ENCODE data around the gene UNC5B. TPM values are rescaled to one million over a fixed set of nuclear protein-coding genes. Genes with fewer than 3 reads are reported as not detected.

Gene UNC5B
- total and polyA plus RNA-seq, 7 donors, result 1.4 to 12.7 (median 1.8) TPM

GRCh38 chr10:71347587-71348395, 135.4 kb downstream of the UNC5B start:
- Histone ChIP-seq H3K27ac (no peak overlapping the region), H3K36me3 (peaks cover 0 to 12% (median 0%) of the 10 kb centered on the region in 4 donors), H3K27me3 (no peaks in the 10 kb centered on the region), H3K9me3 (no peaks in the 10 kb centered on the region), H3K4me1 (peaks cover 0 to 4% (median 0%) of the 10 kb centered on the region in 4 donors), H3K4me3 (no peak overlapping the region)
- DNase-seq, result no peak
- TF ChIP-seq, protein P1, sequence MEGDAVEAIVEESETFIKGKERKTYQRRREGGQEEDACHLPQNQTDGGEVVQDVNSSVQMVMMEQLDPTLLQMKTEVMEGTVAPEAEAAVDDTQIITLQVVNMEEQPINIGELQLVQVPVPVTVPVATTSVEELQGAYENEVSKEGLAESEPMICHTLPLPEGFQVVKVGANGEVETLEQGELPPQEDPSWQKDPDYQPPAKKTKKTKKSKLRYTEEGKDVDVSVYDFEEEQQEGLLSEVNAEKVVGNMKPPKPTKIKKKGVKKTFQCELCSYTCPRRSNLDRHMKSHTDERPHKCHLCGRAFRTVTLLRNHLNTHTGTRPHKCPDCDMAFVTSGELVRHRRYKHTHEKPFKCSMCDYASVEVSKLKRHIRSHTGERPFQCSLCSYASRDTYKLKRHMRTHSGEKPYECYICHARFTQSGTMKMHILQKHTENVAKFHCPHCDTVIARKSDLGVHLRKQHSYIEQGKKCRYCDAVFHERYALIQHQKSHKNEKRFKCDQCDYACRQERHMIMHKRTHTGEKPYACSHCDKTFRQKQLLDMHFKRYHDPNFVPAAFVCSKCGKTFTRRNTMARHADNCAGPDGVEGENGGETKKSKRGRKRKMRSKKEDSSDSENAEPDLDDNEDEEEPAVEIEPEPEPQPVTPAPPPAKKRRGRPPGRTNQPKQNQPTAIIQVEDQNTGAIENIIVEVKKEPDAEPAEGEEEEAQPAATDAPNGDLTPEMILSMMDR (IDR thresholded peaks at IDR 0.05), result no peak
- TF ChIP-seq POLR2A (IDR thresholded peaks at IDR 0.05), result no peak
- no peak for TF ChIP-seq POLR2AphosphoS5 (IDR thresholded peaks at IDR 0.05)
- no peak for TF ChIP-seq EP300 (IDR thresholded peaks at IDR 0.05)
- intact Hi-C loops (cut with DNase I), result no loop called here
- WGBS, 2 donors, result 42 to 78% methylated on average over 14 of the region's 14 CpGs

DNA sequence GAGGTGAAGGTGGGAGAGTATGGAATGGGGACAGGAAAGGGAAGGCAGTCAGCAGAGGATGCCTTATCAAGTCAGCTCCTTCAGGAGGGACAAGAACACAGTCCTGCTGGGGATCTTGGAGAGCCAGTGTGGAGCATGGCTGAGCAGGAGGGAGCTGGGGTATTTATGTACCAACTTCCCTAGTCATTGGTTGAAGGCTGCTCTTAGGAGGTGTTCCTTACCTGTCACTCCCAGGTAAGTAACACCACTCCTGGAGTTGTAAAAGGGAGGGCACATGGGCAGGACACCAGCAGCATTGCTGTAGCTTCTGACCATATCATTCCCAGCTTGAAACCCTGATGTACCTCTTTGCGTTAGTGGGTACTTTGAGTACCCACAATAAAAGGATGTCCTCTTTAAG, 136.5 kb downstream of the UNC5B start:
- H3K36me3 ChIP-seq, result peaks cover 0 to 21% (median 0%) of the 10 kb centered on the region in 4 donors
- no peaks in the 10 kb centered on the region for H3K9me3 ChIP-seq
- TF ChIP-seq, protein P1 (IDR thresholded peaks at IDR 0.05), result no peak
- no peak for TF ChIP-seq POLR2AphosphoS5 (IDR thresholded peaks at IDR 0.05)
- no peak for TF ChIP-seq POLR2A (IDR thresholded peaks at IDR 0.05)
- TF ChIP-seq EP300 (IDR thresholded peaks at IDR 0.05), result no peak
- no peaks in the 10 kb centered on the region for H3K4me1 ChIP-seq
- DNase-seq, result no peak
- H3K4me3 ChIP-seq, result no peak overlapping the region
- intact Hi-C loops (cut with DNase I), result no loop called here
- H3K27ac ChIP-seq, result no peak overlapping the region
- 96 to 97% methylated on average over 1 of the region's 1 CpG for WGBS, 2 donors
- no peaks in the 10 kb centered on the region for H3K27me3 ChIP-seq

DNA sequence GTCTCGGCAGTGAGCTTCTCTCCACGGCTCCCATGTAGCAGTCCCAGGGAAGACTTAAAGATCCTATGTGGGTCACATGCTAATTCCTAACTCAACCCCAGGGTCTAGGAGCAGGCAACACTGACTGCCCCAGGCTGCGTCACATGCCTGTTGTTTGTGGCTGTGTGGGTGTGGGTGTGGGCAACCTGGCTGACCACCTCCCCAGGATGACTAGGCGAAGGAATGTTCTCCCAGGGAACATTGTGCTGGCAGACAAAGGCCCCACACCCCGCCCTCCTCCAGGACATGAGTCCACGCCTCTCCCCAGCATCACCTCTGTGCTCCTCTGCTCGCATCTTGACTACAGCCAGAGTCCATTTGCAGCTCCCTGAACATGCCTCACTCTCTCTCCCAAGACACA, 137.0 kb downstream of the UNC5B start:
- 93 to 95% methylated on average over 7 of the region's 7 CpGs for WGBS, 2 donors
- Histone ChIP-seq H3K27ac (no peak overlapping the region), H3K4me1 (no peaks in the 10 kb centered on the region), H3K36me3 (peaks cover 0 to 21% (median 0%) of the 10 kb centered on the region in 4 donors), H3K27me3 (no peaks in the 10 kb centered on the region), H3K4me3 (no peak overlapping the region), H3K9me3 (no peaks in the 10 kb centered on the region)
- no peak for DNase-seq
- intact Hi-C loops (cut with DNase I), result no loop called here
- TF ChIP-seq, protein P1 (IDR thresholded peaks at IDR 0.05), result no peak
- TF ChIP-seq POLR2A (IDR thresholded peaks at IDR 0.05) (no peak), POLR2AphosphoS5 (IDR thresholded peaks at IDR 0.05) (no peak), EP300 (IDR thresholded peaks at IDR 0.05) (no peak)

DNA sequence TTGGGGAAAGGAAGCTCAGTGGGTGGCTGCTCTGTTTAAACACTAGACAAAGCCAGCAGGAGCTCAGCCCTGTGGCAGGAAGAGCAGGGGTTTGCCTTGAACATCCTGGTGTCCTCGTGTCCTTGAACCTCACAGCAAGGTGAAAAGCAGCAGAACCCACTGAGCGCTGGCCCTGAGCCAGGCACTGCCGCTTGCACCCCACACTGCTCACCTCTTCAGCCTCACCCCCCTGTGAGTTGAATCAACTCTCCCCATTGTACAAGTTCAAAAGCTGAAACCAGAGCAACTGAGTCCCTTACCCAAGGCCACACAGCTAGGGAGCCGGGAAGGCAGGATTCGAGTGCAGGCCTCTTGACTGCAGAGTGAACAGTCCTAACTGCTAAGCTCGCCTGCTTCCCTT, 138.7 kb downstream of the UNC5B start:
- intact Hi-C loops (cut with DNase I), result no loop called here
- Histone ChIP-seq H3K27ac (no peak overlapping the region), H3K4me3 (no peak overlapping the region), H3K27me3 (no peaks in the 10 kb centered on the region), H3K4me1 (no peaks in the 10 kb centered on the region), H3K36me3 (peaks cover 0 to 29% (median 0%) of the 10 kb centered on the region in 4 donors), H3K9me3 (no peaks in the 10 kb centered on the region)
- no peak for DNase-seq
- TF ChIP-seq EP300 (IDR thresholded peaks at IDR 0.05) (no peak), POLR2A (IDR thresholded peaks at IDR 0.05) (no peak), POLR2AphosphoS5 (IDR thresholded peaks at IDR 0.05) (no peak)
- TF ChIP-seq, protein P1 (IDR thresholded peaks at IDR 0.05), result no peak
- WGBS, 2 donors, result 86 to 87% methylated on average over 6 of the region's 6 CpGs

Measured in sigmoid colon (tissue), 7 donors.